Liver (tissue), 3 donors: ENCODE data around the gene NDUFAF7.

Experiments
- RAD21 ChIP-seq, 2 donors: IDR thresholded peaks; 2 replicates each; pipeline ENCODE4 v1.6.1; 2016; ENCODE audit warnings: antibody characterized with exemption in 2 of 2, mild to moderate bottlenecking in 2 of 2
- RXRA ChIP-seq, 2 donors: IDR thresholded peaks; 2 replicates each; pipeline ENCODE4 v1.6.1; 2017 to 2018; ENCODE audit warnings: antibody characterized with exemption in 2 of 2, mild to moderate bottlenecking in 1 of 2
- YY1 ChIP-seq: IDR thresholded peaks from 2 replicates; pipeline ENCODE4 v1.6.1; 2016; ENCODE audit warnings: antibody characterized with exemption, mild to moderate bottlenecking
- TF ChIP-seq, protein P1 (sequence below): fragments of 150-350 bp; IDR thresholded peaks from 2 replicates; pipeline ENCODE4 v1.5.1; 2017; ENCODE audit warnings: improper control_type of control experiment, low read depth, low read length; ENCODE audit not compliant: missing input control
- TF ChIP-seq, protein P2 (sequence below): IDR thresholded peaks from 2 replicates; pipeline ENCODE4 v1.6.1; 2016; ENCODE audit warnings: antibody characterized with exemption
- donor health status: healthy.
- donor health status: healthy.

DNA sequence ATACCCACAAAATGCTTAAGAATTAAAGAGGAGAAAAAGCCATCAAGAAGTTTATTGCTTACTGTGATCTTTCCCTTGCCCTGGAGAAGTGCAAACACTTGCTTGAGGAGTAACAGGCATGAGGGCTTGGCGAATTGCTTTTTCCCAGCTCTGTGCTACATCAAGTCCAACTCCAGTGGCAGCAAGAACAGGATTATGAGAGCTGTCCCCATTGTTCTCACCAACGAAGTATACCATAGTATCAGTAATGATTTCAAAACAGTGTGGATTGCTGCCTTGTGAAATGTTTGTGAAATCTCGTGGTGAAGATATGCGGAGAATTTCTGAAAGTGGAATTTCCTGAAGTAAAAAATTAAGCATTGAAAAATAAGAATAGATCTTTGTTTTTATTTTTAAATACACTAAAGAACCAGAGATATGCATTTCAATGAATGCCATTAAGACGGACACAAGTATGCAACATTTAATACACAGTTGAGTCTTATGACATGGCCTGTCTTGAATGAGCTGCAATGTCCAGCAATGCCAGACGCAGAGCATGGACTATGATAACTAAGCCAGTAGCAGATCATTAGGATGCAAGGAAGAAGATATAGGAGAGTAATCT is 43.0 kb downstream of the NDUFAF7 start:
- TF ChIP-seq, protein P1, sequence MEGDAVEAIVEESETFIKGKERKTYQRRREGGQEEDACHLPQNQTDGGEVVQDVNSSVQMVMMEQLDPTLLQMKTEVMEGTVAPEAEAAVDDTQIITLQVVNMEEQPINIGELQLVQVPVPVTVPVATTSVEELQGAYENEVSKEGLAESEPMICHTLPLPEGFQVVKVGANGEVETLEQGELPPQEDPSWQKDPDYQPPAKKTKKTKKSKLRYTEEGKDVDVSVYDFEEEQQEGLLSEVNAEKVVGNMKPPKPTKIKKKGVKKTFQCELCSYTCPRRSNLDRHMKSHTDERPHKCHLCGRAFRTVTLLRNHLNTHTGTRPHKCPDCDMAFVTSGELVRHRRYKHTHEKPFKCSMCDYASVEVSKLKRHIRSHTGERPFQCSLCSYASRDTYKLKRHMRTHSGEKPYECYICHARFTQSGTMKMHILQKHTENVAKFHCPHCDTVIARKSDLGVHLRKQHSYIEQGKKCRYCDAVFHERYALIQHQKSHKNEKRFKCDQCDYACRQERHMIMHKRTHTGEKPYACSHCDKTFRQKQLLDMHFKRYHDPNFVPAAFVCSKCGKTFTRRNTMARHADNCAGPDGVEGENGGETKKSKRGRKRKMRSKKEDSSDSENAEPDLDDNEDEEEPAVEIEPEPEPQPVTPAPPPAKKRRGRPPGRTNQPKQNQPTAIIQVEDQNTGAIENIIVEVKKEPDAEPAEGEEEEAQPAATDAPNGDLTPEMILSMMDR = no peak
- no peak for TF ChIP-seq YY1
- TF ChIP-seq, protein P2, sequence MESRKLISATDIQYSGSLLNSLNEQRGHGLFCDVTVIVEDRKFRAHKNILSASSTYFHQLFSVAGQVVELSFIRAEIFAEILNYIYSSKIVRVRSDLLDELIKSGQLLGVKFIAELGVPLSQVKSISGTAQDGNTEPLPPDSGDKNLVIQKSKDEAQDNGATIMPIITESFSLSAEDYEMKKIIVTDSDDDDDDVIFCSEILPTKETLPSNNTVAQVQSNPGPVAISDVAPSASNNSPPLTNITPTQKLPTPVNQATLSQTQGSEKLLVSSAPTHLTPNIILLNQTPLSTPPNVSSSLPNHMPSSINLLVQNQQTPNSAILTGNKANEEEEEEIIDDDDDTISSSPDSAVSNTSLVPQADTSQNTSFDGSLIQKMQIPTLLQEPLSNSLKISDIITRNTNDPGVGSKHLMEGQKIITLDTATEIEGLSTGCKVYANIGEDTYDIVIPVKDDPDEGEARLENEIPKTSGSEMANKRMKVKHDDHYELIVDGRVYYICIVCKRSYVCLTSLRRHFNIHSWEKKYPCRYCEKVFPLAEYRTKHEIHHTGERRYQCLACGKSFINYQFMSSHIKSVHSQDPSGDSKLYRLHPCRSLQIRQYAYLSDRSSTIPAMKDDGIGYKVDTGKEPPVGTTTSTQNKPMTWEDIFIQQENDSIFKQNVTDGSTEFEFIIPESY = no peak
- TF ChIP-seq RXRA (IDR thresholded peaks at IDR 0.05) = no peak
- no peak for TF ChIP-seq RAD21 (IDR thresholded peaks at IDR 0.05)
